Lower leg skin (tissue), 3 donors: ENCODE results near the gene MYO1A.
"Not testable (repeated sequence)": the region's sequence is repeated elsewhere in the genome, so short reads cannot be mapped to it uniquely, and the experiment has no call there.

ENCODE experiments used
- CTCF ChIP-seq, 3 donors: fragments of 450-650 bp; IDR thresholded peaks; one replicate each; pipeline ENCODE4 v1.5.1; 2016; ENCODE audit warnings: antibody characterized with exemption in 3 of 3, mild to moderate bottlenecking in 3 of 3, moderate library complexity in 2 of 3
- POLR2A ChIP-seq, 2 donors: fragments of 450-650 bp; IDR thresholded peaks; one replicate each; pipeline ENCODE4 v1.6.1; 2016 to 2017; ENCODE audit warnings: antibody characterized with exemption in 2 of 2, mild to moderate bottlenecking in 1 of 2, moderate library complexity in 1 of 2

DNA sequence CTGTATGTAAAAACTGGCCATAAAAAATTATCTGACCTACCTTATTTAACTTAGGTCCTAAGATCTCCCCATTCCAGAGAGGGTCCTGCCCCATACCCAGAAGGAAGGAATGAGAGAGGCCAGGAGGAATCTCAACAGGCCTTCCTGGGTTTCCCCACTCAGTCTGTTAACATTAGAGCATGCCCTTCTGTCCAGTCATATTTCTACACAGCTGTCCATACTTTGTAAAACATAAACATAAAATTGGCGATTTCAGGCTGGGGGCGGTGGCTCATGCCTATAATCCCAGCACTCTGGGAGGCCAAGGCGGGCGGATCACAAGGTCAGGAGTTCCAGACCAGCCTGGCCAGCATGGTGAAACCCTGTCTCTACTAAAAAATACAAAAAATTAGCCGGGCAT, 27.6 kb downstream of the MYO1A start:
- not testable (repeated sequence) for TF ChIP-seq CTCF, POLR2A (IDR thresholded peaks at IDR 0.05)
